Natural killer cell (primary cell): ENCODE results near the gene CXorf58. TPM values are rescaled to one million over a fixed set of nuclear protein-coding genes. Genes with fewer than 3 reads are reported as not detected.

Experiments
- ATAC-seq, 3 donors: fragments of 150-1000 bp in 2 of 3; fragments of 200-7000 bp in 1 of 3; cut with Tn5 transposase; 1 replicate in 1 of 3; 2 replicates in 2 of 3; pipeline ENCODE4 v1.10.0; 2021; ENCODE audit warnings: mild to moderate bottlenecking in 2 of 3, moderate library complexity in 2 of 3
- DNase-seq, 2 donors: peaks; one replicate each; pipeline versions ENCODE4 v3.0.0 to v3.0.0-alpha.2; 2013 to 2021; ENCODE audit warnings: mixed read lengths in 1 of 2
- H3K27ac ChIP-seq: one replicate; pipeline ENCODE4 v1.5.1; 2013; ENCODE audit warnings: mild to moderate bottlenecking, low read length
- H3K27me3 ChIP-seq: one replicate; pipeline ENCODE4 v1.6.1; 2013; ENCODE audit warnings: low read length; ENCODE audit not compliant: control insufficient read depth, insufficient read depth
- H3K36me3 ChIP-seq: one replicate; pipeline ENCODE4 v1.6.1; 2013; ENCODE audit warnings: low read length; ENCODE audit not compliant: control insufficient read depth, insufficient read depth
- H3K4me1 ChIP-seq: one replicate; pipeline ENCODE4 v1.6.1; 2013; ENCODE audit warnings: low read length; ENCODE audit not compliant: control insufficient read depth, insufficient read depth
- H3K4me3 ChIP-seq: one replicate; pipeline ENCODE4 v1.5.1; 2013; ENCODE audit warnings: low read length
- H3K9me3 ChIP-seq: one replicate; pipeline ENCODE4 v1.6.1; 2013; ENCODE audit warnings: low read length; ENCODE audit not compliant: control insufficient read depth, insufficient read depth
- H3K27ac Mint-ChIP-seq, 2 donors: one replicate each; pipeline ENCODE4 v1.8.0; 2022; ENCODE audit warnings: mild to moderate bottlenecking in 2 of 2, mixed read lengths in 2 of 2, moderate library complexity in 1 of 2
- H3K27me3 Mint-ChIP-seq, 2 donors: one replicate each; pipeline ENCODE4 v1.8.0; 2022; ENCODE audit warnings: low read depth in 2 of 2, mixed read lengths in 2 of 2
- H3K36me3 Mint-ChIP-seq: one replicate; pipeline ENCODE4 v1.8.0; 2022; ENCODE audit warnings: mixed read lengths
- H3K4me1 Mint-ChIP-seq, 2 donors: one replicate each; pipeline ENCODE4 v1.8.0; 2022; ENCODE audit warnings: mixed read lengths in 2 of 2
- H3K4me3 Mint-ChIP-seq: one replicate; pipeline ENCODE4 v1.8.0; 2022; ENCODE audit warnings: mild to moderate bottlenecking, moderate library complexity, mixed read lengths
- H3K9me3 Mint-ChIP-seq, 2 donors: one replicate each; pipeline ENCODE4 v1.8.0; 2022; ENCODE audit warnings: mixed read lengths in 2 of 2
- CTCF ChIP-seq: fragments of 200-600 bp; IDR thresholded peaks from one replicate; pipeline ENCODE4 v1.8.0; 2022; ENCODE audit warnings: antibody characterized with exemption
- WGBS: methylation state at CpG from one replicate; pipeline ENCODE4 v1.1.7; 2013; ENCODE audit warnings: missing lambda C conversion rate; ENCODE audit not compliant: insufficient coverage; 5-methylcytosine and 5-hydroxymethylcytosine counted together
- intact Hi-C: fragments of 100-400 bp; cut with micrococcal nuclease; formaldehyde crosslinking; loops from one replicate; pipeline ENCODE4 v1.14.2; 2022
- total RNA-seq, 4 donors: library from RNA; stranded (reverse); fragments of 120-200 nt in 1 of 4; gene quantifications; one replicate each; pipeline versions ENCODE4 v1.2.3 to v1.2.4, GENCODE V29; 2013 to 2022

Gene CXorf58
- total RNA-seq, 3 donors from 2014 or later (not counting 1 experiment from before 2014, with no cell fraction given): not detected

GRCh38 chrX:23901805-23902204, 6.0 kb upstream of the CXorf58 start:
- no peaks in the 10 kb centered on the region for H3K27me3 ChIP-seq
- intact Hi-C loops: loop anchor here (1.0 to 10.0 kb wide), 5 partner anchors 146 to 343 kb away; partner anchors contain the start of gene ACOT9
- 33% methylated on average over 1 of the region's 1 CpG for WGBS
- no peak overlapping the region for H3K27ac Mint-ChIP-seq
- H3K4me1 Mint-ChIP-seq: no peaks in the 10 kb centered on the region
- H3K36me3 Mint-ChIP-seq: no peaks in the 10 kb centered on the region
- no peaks in the 10 kb centered on the region for H3K9me3 ChIP-seq
- H3K27me3 Mint-ChIP-seq: no peaks in the 10 kb centered on the region
- no peak overlapping the region for H3K4me3 Mint-ChIP-seq
- peak; percentile 13 for TF ChIP-seq CTCF
- ATAC-seq: peak; percentile 72 to 86 (median 80)
- peaks cover 6% of the 10 kb centered on the region for H3K4me1 ChIP-seq
- H3K36me3 ChIP-seq: no peaks in the 10 kb centered on the region
- DNase-seq: peak in 1 of 2 donors; percentile 66
- H3K27ac ChIP-seq: no peak overlapping the region
- H3K9me3 Mint-ChIP-seq: no peaks in the 10 kb centered on the region
- H3K4me3 ChIP-seq: no peak overlapping the region

- H3K9me3 Mint-ChIP-seq: no peaks in the 10 kb centered on the region
- intact Hi-C loops: loop anchor here (1.0 to 10.0 kb wide), 5 partner anchors 146 to 342 kb away; partner anchors contain the start of gene ACOT9
These were observed 5.4 kb upstream of the CXorf58 start for GRCh38 chrX:23902419-23902818.

GRCh38 chrX:23904096-23904495, 3.7 kb upstream of the CXorf58 start:
- Histone ChIP-seq H3K27ac (no peak overlapping the region), H3K36me3 (no peaks in the 10 kb centered on the region), H3K4me3 (no peak overlapping the region), H3K9me3 (no peaks in the 10 kb centered on the region), H3K27me3 (no peaks in the 10 kb centered on the region), H3K4me1 (peaks cover 16% of the 10 kb centered on the region)
- Mint-ChIP-seq H3K27me3 (no peaks in the 10 kb centered on the region), H3K9me3 (no peaks in the 10 kb centered on the region), H3K36me3 (no peaks in the 10 kb centered on the region), H3K27ac (no peak overlapping the region), H3K4me3 (no peak overlapping the region), H3K4me1 (peaks cover 6 to 7% of the 10 kb centered on the region in 2 donors)
- 86% methylated on average over 2 of the region's 2 CpGs for WGBS
- ATAC-seq (no peak), DNase-seq (no peak)
- no peak for TF ChIP-seq CTCF
- intact Hi-C loops: loop anchor here (5.0 to 10.0 kb wide), 2 partner anchors 162 to 341 kb away; partner anchors contain the start of gene ACOT9

More at GRCh38 chrX:23902419-23902818, 5.4 kb upstream of the CXorf58 start:
- no peaks in the 10 kb centered on the region for H3K4me1 Mint-ChIP-seq
- H3K27me3 Mint-ChIP-seq: no peaks in the 10 kb centered on the region
- 0% methylated on average over 1 of the region's 2 CpGs for WGBS
- no peaks in the 10 kb centered on the region for H3K9me3 ChIP-seq
- no peak overlapping the region for H3K4me3 Mint-ChIP-seq
- peaks cover 11% of the 10 kb centered on the region for H3K4me1 ChIP-seq
- H3K36me3 Mint-ChIP-seq: no peaks in the 10 kb centered on the region
- peak in 1 of 2 donors; percentile 68 for DNase-seq
- no peak overlapping the region for H3K27ac ChIP-seq
- no peak overlapping the region for H3K27ac Mint-ChIP-seq
- H3K36me3 ChIP-seq: no peaks in the 10 kb centered on the region
- ATAC-seq: peak; percentile 46 to 67 (median 49)
- H3K27me3 ChIP-seq: no peaks in the 10 kb centered on the region
- H3K4me3 ChIP-seq: no peak overlapping the region
- peak; percentile 33 for TF ChIP-seq CTCF

- peak overlapping the region; percentile 84 for H3K4me3 Mint-ChIP-seq
- Histone ChIP-seq H3K27ac (peak overlapping the region; percentile 78), H3K4me3 (peak overlapping the region; percentile 56), H3K9me3 (no peaks in the 10 kb centered on the region), H3K27me3 (no peaks in the 10 kb centered on the region), H3K36me3 (no peaks in the 10 kb centered on the region), H3K4me1 (peaks cover 12% of the 10 kb centered on the region)
- 7% methylated on average over 8 of the region's 12 CpGs for WGBS
- DNase-seq (no peak), ATAC-seq (no peak)
- peak overlapping the region; percentile 84 to 88 for H3K27ac Mint-ChIP-seq
- intact Hi-C loops: loop anchor here (2.0 to 10.0 kb wide), 3 partner anchors 124 to 338 kb away; partner anchors contain the start of gene SAT1
- H3K36me3 Mint-ChIP-seq: no peaks in the 10 kb centered on the region
- no peaks in the 10 kb centered on the region for H3K9me3 Mint-ChIP-seq
- H3K27me3 Mint-ChIP-seq: no peaks in the 10 kb centered on the region
- peaks cover 6 to 7% of the 10 kb centered on the region in 2 donors for H3K4me1 Mint-ChIP-seq
- TF ChIP-seq CTCF: no peak
These were observed 702 bp upstream of the CXorf58 start for GRCh38 chrX:23907111-23907497.
